Osteocyte (in vitro differentiated cells): ENCODE measurements around the gene OSBPL2. TPM values are rescaled to one million over a fixed set of nuclear protein-coding genes. Genes with fewer than 3 reads are reported as not detected.

Experiments used
- DNase-seq: peaks from one replicate; pipeline ENCODE4 v3.0.0; 2021; ENCODE audit warnings: mixed read lengths; ENCODE audit not compliant: unreplicated experiment; ENCODE audit errors: extremely low spot score
- H3K27ac Mint-ChIP-seq: one replicate; pipeline ENCODE4 v1.8.0; 2021; ENCODE audit warnings: mild to moderate bottlenecking, mixed read lengths; ENCODE audit not compliant: unreplicated experiment
- H3K27me3 Mint-ChIP-seq: one replicate; pipeline ENCODE4 v1.8.0; 2021; ENCODE audit warnings: mixed read lengths; ENCODE audit not compliant: unreplicated experiment
- H3K36me3 Mint-ChIP-seq: one replicate; pipeline ENCODE4 v1.8.0; 2021; ENCODE audit warnings: mixed read lengths; ENCODE audit not compliant: unreplicated experiment
- H3K4me1 Mint-ChIP-seq: one replicate; pipeline ENCODE4 v1.8.0; 2021; ENCODE audit warnings: mixed read lengths; ENCODE audit not compliant: unreplicated experiment
- H3K4me3 Mint-ChIP-seq: one replicate; pipeline ENCODE4 v1.8.0; 2021; ENCODE audit warnings: mild to moderate bottlenecking, moderate library complexity, mixed read lengths; ENCODE audit not compliant: unreplicated experiment
- H3K9me3 Mint-ChIP-seq: one replicate; pipeline ENCODE4 v1.8.0; 2021; ENCODE audit warnings: mixed read lengths; ENCODE audit not compliant: unreplicated experiment
- total RNA-seq: library from RNA; stranded (reverse); gene quantifications from 2 replicates; pipeline ENCODE4 v1.2.1, GENCODE V29; 2021
- TF ChIP-seq, protein P1 (sequence below): fragments of 200-600 bp; sonication (generic); IDR thresholded peaks from 2 replicates; pipeline ENCODE4 v1.5.0; 2021; ENCODE audit warnings: antibody characterized with exemption, mild to moderate bottlenecking, moderate library complexity

Gene OSBPL2
- total RNA-seq, 1 donor from 2014 or later = 46.3 TPM

DNA sequence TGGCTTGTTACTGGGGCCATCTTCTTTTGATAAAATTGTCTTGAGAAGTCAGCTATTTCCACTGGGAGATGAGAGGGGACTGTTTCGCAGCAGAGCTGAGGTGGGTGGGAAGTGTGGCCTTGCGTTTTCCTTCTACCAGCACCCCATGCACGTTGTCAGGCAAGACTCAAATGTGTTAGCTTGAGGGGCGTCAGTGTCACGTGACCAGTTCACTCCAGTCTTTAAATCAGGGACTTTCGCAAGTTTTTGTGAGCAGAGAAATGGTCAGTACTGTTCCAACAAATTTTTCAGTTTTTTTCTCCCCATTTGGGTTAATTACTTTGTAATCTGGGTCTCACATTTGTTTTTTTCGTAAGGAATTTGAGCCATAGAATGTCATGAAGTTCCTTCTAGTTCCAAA, 43.8 kb downstream of the OSBPL2 start:
- Mint-ChIP-seq H3K27me3 (no peaks in the 10 kb centered on the region), H3K27ac (no peak overlapping the region), H3K4me1 (no peaks in the 10 kb centered on the region), H3K4me3 (no peak overlapping the region), H3K36me3 (peaks cover 26% of the 10 kb centered on the region), H3K9me3 (no peaks in the 10 kb centered on the region)
- TF ChIP-seq, protein P1, sequence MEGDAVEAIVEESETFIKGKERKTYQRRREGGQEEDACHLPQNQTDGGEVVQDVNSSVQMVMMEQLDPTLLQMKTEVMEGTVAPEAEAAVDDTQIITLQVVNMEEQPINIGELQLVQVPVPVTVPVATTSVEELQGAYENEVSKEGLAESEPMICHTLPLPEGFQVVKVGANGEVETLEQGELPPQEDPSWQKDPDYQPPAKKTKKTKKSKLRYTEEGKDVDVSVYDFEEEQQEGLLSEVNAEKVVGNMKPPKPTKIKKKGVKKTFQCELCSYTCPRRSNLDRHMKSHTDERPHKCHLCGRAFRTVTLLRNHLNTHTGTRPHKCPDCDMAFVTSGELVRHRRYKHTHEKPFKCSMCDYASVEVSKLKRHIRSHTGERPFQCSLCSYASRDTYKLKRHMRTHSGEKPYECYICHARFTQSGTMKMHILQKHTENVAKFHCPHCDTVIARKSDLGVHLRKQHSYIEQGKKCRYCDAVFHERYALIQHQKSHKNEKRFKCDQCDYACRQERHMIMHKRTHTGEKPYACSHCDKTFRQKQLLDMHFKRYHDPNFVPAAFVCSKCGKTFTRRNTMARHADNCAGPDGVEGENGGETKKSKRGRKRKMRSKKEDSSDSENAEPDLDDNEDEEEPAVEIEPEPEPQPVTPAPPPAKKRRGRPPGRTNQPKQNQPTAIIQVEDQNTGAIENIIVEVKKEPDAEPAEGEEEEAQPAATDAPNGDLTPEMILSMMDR = no peak
- no peak for DNase-seq

DNA sequence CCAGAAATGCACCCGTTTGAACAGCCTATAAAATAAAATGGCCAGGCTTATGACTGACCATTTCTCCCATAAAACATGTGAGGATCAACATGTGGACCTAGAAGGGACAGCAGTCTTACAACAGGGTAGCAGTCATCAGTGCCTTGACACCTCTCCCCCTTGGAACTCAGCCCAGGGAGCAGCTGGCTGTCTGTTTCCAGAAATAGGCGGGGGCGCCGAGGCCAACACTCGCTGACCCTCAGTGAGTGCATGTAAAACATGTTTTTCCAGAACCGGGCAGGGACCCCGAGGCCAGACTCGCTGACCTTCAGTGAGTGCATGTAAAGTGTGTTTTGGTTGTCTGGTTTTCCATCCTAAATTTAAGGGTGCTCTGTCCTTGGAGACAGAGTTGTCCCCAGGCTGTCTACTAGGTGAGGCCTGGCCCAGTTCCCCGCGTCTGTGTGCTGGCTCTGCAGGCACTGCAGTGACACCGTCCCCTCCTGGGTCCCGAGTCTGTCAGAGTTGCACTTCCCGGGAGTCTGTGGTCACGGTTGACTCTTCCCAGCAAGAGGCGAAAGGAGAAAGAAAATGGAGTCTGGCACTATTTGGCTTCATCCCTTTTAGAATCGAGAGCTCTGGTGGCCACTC, 44.7 kb downstream of the OSBPL2 start:
- DNase-seq = no peak
- Mint-ChIP-seq H3K9me3 (no peaks in the 10 kb centered on the region), H3K4me3 (no peak overlapping the region), H3K27ac (no peak overlapping the region), H3K27me3 (no peaks in the 10 kb centered on the region), H3K4me1 (no peaks in the 10 kb centered on the region), H3K36me3 (peaks cover 23% of the 10 kb centered on the region)
- TF ChIP-seq, protein P1 = no peak

DNA sequence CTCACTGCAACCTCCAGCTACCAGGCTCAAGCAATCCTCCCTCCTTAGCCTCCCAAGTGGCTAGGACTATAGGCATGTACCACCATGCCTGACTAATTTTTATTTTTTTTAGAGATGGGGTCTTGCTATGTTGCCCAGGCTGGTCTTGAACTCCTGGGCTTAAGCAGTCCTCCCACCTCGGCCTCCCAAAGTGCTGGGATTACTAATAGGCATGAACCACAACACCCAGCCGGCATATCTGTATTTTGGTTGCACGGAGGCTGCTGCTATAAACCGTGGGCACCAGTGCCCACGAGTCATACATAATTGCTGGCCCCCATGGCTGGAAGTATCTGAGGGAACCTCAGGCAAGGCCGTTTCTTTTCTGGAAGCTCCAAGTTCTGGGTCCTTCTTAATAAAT, 46.1 kb downstream of the OSBPL2 start:
- Mint-ChIP-seq H3K4me3 (no peak overlapping the region), H3K36me3 (peaks cover 24% of the 10 kb centered on the region), H3K27me3 (no peaks in the 10 kb centered on the region), H3K4me1 (no peaks in the 10 kb centered on the region), H3K27ac (no peak overlapping the region), H3K9me3 (no peaks in the 10 kb centered on the region)
- DNase-seq = no peak
- TF ChIP-seq, protein P1 = no peak

DNA sequence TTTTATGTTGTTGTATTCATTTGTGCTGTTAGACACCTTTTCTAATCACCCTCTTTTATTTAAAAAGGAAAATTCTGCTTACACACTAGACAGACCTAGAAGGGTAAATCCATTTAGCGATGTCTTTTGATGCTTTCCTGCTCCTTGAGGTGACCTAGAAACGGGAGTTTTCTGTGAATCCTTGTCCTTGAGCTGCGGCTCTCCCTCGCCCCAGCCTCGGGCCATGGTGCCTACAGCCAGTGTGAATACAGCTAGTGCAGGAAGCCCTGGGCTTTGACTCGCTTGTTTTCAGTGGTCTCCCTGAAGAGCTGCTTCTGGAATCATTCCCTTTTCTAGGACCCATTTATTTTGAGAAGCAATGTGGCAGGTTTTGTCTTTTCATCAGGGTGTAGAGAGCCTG, 46.8 kb downstream of the OSBPL2 start:
- no peak for DNase-seq
- TF ChIP-seq, protein P1 = no peak
- H3K9me3 Mint-ChIP-seq = no peaks in the 10 kb centered on the region
- no peak overlapping the region for H3K4me3 Mint-ChIP-seq
- peaks cover 24% of the 10 kb centered on the region for H3K36me3 Mint-ChIP-seq
- no peaks in the 10 kb centered on the region for H3K27me3 Mint-ChIP-seq
- no peak overlapping the region for H3K27ac Mint-ChIP-seq
- H3K4me1 Mint-ChIP-seq = no peaks in the 10 kb centered on the region

DNA sequence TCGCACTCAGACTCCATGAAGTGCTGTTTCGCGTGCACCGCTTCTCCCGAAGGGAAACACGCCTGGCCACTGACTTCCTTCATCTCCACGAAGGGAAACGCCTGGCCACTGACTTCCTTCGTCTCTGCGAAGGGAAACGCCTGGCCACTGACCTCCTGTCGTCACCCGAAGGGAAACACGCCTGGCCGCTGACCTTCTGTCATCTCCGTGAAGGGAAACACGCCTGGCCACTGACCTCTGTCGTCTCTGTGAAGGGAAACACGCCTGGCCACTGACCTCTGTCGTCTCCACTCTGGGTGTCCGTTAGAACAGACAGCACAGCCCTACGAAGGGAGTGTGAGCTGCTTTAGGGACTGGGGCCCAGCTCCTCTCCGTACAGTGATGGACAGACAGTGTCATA, 47.4 kb downstream of the OSBPL2 start:
- Mint-ChIP-seq H3K4me3 (no peak overlapping the region), H3K36me3 (peaks cover 24% of the 10 kb centered on the region), H3K27me3 (no peaks in the 10 kb centered on the region), H3K4me1 (no peaks in the 10 kb centered on the region), H3K27ac (no peak overlapping the region), H3K9me3 (no peaks in the 10 kb centered on the region)
- DNase-seq = no peak
- TF ChIP-seq, protein P1 = no peak
